ENCODE data around the gene NEU4.
"Not testable (repeated sequence)": the region's sequence is repeated elsewhere in the genome, so short reads cannot be mapped to it uniquely, and the experiment has no call there.

- TF ChIP-seq CTCF (conservative IDR thresholded peaks at IDR 0.05; ENCODE audit: low read length); EZH2phosphoT487 (IDR thresholded peaks at IDR 0.05; ENCODE audit: borderline replicate concordance, low read depth, low read length): not testable (repeated sequence)
These were observed 11.1 kb downstream of the NEU4 start for GRCh38 chr2:241819947-241820624.

All from OCI-LY7 (cell line).